GM23248 (cell line): ENCODE measurements around the gene JCAD. TPM values are rescaled to one million over a fixed set of nuclear protein-coding genes. Genes with fewer than 3 reads are reported as not detected.

ENCODE experiments used
- DNase-seq: peaks from one replicate; pipeline ENCODE4 v3.0.0-alpha.2; 2015
- H2AFZ ChIP-seq: fragments of 200-600 bp; sonication (generic); 2 replicates; pipeline ENCODE4 v1.6.1; 2016; ENCODE audit warnings: antibody characterized with exemption
- H3F3A ChIP-seq: fragments of 200-600 bp; sonication (generic); 2 replicates; pipeline ENCODE4 v1.6.1; 2016; ENCODE audit warnings: mild to moderate bottlenecking, antibody characterized with exemption, mixed run types; ENCODE audit not compliant: insufficient read depth
- H3K27ac ChIP-seq: fragments of 200-600 bp; sonication (generic); 2 replicates; pipeline ENCODE4 v1.5.1; 2016; ENCODE audit warnings: mild to moderate bottlenecking
- H3K27me3 ChIP-seq: fragments of 200-600 bp; sonication (generic); replicated peaks from 2 replicates; pipeline ENCODE4 v1.6.1; 2016; ENCODE audit warnings: mild to moderate bottlenecking; ENCODE audit not compliant: insufficient read depth
- H3K36me3 ChIP-seq: fragments of 200-600 bp; sonication (generic); 2 replicates; pipeline ENCODE4 v1.6.1; 2016; ENCODE audit warnings: low read depth, mild to moderate bottlenecking
- H3K4me1 ChIP-seq: fragments of 200-600 bp; sonication (generic); 2 replicates; pipeline ENCODE4 v1.6.1; 2016; ENCODE audit warnings: mild to moderate bottlenecking; ENCODE audit not compliant: insufficient read depth
- H3K4me2 ChIP-seq: fragments of 200-600 bp; sonication (generic); one replicate; pipeline ENCODE4 v1.6.1; 2016; ENCODE audit warnings: mild to moderate bottlenecking; ENCODE audit not compliant: unreplicated experiment
- H3K4me3 ChIP-seq: fragments of 200-600 bp; sonication (generic); 2 replicates; pipeline ENCODE4 v1.5.1; 2016; ENCODE audit warnings: mild to moderate bottlenecking
- H3K79me2 ChIP-seq: fragments of 200-600 bp; sonication (generic); 2 replicates; pipeline ENCODE4 v1.6.1; 2016; ENCODE audit warnings: mild to moderate bottlenecking; ENCODE audit not compliant: insufficient read depth
- H3K9ac ChIP-seq: fragments of 200-600 bp; sonication (generic); 2 replicates; pipeline ENCODE4 v1.6.1; 2016; ENCODE audit warnings: mild to moderate bottlenecking
- H3K9me2 ChIP-seq: fragments of 200-600 bp; sonication (generic); 2 replicates; pipeline ENCODE4 v1.6.1; 2016; ENCODE audit warnings: mixed run types, mild to moderate bottlenecking, moderate library complexity; ENCODE audit not compliant: insufficient read depth
- H3K9me3 ChIP-seq: fragments of 200-600 bp; sonication (generic); one replicate; pipeline ENCODE4 v1.6.1; 2017; ENCODE audit warnings: low read depth
- H4K20me1 ChIP-seq: fragments of 200-600 bp; sonication (generic); 2 replicates; pipeline ENCODE4 v1.6.0; 2016; ENCODE audit not compliant: insufficient read depth
- EZH2 ChIP-seq: fragments of 200-600 bp; sonication (generic); IDR thresholded peaks from 2 replicates; pipeline ENCODE4 v1.6.1; 2018; ENCODE audit warnings: antibody characterized with exemption, mild to moderate bottlenecking; ENCODE audit not compliant: insufficient read depth, poor library complexity, severe bottlenecking
- EZH2phosphoT487 ChIP-seq: fragments of 200-600 bp; sonication (generic); IDR thresholded peaks from 2 replicates; pipeline ENCODE4 v1.6.1; 2018; ENCODE audit warnings: antibody characterized with exemption, moderate library complexity, mild to moderate bottlenecking, low read depth; ENCODE audit not compliant: insufficient read depth
- WGBS, 2 experiments: methylation state at CpG; one replicate each; pipeline ENCODE4 v1.1.6; 2015 to 2017; ENCODE audit warnings: low lambda C conversion rate in 2 of 2, low coverage in 1 of 2; ENCODE audit errors: missing lambda C conversion rate in 2 of 2; 5-methylcytosine and 5-hydroxymethylcytosine counted together
- in situ Hi-C: fragments of 300-500 bp; cut with MboI; formaldehyde crosslinking; loops from 2 replicates; pipeline ENCODE4 v1.15.0; 2020
- polyA plus RNA-seq: library from polyadenylated mRNA; unstranded; fragments of >200 nt; fragmentation: Nextera tagmentation; extraction: Ambion mirVana; gene quantifications from 2 replicates; pipeline ENCODE4 v1.2.1, GENCODE V29; 2016
- total RNA-seq: library from RNA; depleted of rRNA; stranded (reverse); fragments of >200 nt; shearing (Covaris generic); gene quantifications from 2 replicates; pipeline ENCODE4 v1.2.3, GENCODE V29; 2014

Gene JCAD
- total and polyA plus RNA-seq, 2 experiments from 2014 or later, result 17.1 to 24.3 TPM

GRCh38 chr10:30043476-30044270 lies 15.7 kb downstream of the JCAD start:
- Histone ChIP-seq H3K27ac (no peak overlapping the region), H3F3A (no peaks in the 10 kb centered on the region), H3K4me2 (no peak overlapping the region), H4K20me1 (no peaks in the 10 kb centered on the region; the same call in 1 of the 2 replicates), H3K9me2 (no peaks in the 10 kb centered on the region), H3K9me3 (no peaks in the 10 kb centered on the region), H3K27me3 (no peaks in the 10 kb centered on the region), H3K4me3 (no peak overlapping the region), H3K4me1 (no peaks in the 10 kb centered on the region), H3K36me3 (peaks cover 17% of the 10 kb centered on the region; the same call in 1 of the 2 replicates), H2AFZ (no peak overlapping the region), H3K79me2 (peaks cover 46% of the 10 kb centered on the region), H3K9ac (no peak overlapping the region)
- 48 to 87% methylated on average over 5 of the region's 5 CpGs for WGBS, 2 experiments
- DNase-seq, result no peak
- TF ChIP-seq EZH2 (no peak), EZH2phosphoT487 (no peak)
- in situ Hi-C loops, result no loop called here

GRCh38 chr10:30042820-30043219 lies 16.6 kb downstream of the JCAD start:
- Histone ChIP-seq H3K36me3 (peaks cover 17% of the 10 kb centered on the region; the same call in 1 of the 2 replicates), H3K9me2 (no peaks in the 10 kb centered on the region), H3K27ac (no peak overlapping the region), H3K9me3 (no peaks in the 10 kb centered on the region), H3K4me3 (no peak overlapping the region), H3K9ac (no peak overlapping the region), H3F3A (no peaks in the 10 kb centered on the region), H3K27me3 (no peaks in the 10 kb centered on the region), H2AFZ (no peak overlapping the region), H3K79me2 (peaks cover 38% of the 10 kb centered on the region), H3K4me2 (no peak overlapping the region), H3K4me1 (no peaks in the 10 kb centered on the region), H4K20me1 (no peaks in the 10 kb centered on the region; the same call in 1 of the 2 replicates)
- 95 to 98% methylated on average over 3 of the region's 3 CpGs for WGBS, 2 experiments
- in situ Hi-C loops, result no loop called here
- no peak for TF ChIP-seq EZH2
- TF ChIP-seq EZH2phosphoT487, result no peak
- DNase-seq, result no peak

GRCh38 chr10:30041196-30042105 lies 17.9 kb downstream of the JCAD start:
- TF ChIP-seq EZH2phosphoT487 (no peak), EZH2 (no peak)

GRCh38 chr10:30040597-30040996 lies 18.8 kb downstream of the JCAD start:
- H3F3A ChIP-seq, result no peaks in the 10 kb centered on the region
- WGBS, 2 experiments, result 85 to 92% methylated on average over 8 of the region's 8 CpGs
- no peak overlapping the region for H3K4me2 ChIP-seq
- DNase-seq, result no peak
- no peak overlapping the region for H3K9ac ChIP-seq
- no peak overlapping the region for H2AFZ ChIP-seq
- H3K27me3 ChIP-seq, result no peaks in the 10 kb centered on the region
- no peaks in the 10 kb centered on the region; the same call in 1 of the 2 replicates for H4K20me1 ChIP-seq
- H3K4me3 ChIP-seq, result no peak overlapping the region
- peaks cover 4% of the 10 kb centered on the region; the same call in 1 of the 2 replicates for H3K36me3 ChIP-seq
- in situ Hi-C loops, result no loop called here
- no peaks in the 10 kb centered on the region for H3K4me1 ChIP-seq
- H3K9me2 ChIP-seq, result no peaks in the 10 kb centered on the region
- H3K27ac ChIP-seq, result no peak overlapping the region
- no peak for TF ChIP-seq EZH2phosphoT487
- no peak for TF ChIP-seq EZH2
- no peaks in the 10 kb centered on the region for H3K9me3 ChIP-seq
- H3K79me2 ChIP-seq, result peaks cover 23% of the 10 kb centered on the region

More at GRCh38 chr10:30041196-30042105, 17.9 kb downstream of the JCAD start:
- Histone ChIP-seq H3K9me3 (no peaks in the 10 kb centered on the region), H3K36me3 (peaks cover 13% of the 10 kb centered on the region; the same call in 1 of the 2 replicates), H2AFZ (no peak overlapping the region), H3F3A (no peaks in the 10 kb centered on the region), H3K79me2 (peaks cover 25% of the 10 kb centered on the region), H3K4me2 (no peak overlapping the region), H3K9ac (no peak overlapping the region), H3K4me3 (no peak overlapping the region), H3K4me1 (no peaks in the 10 kb centered on the region), H4K20me1 (no peaks in the 10 kb centered on the region; the same call in 1 of the 2 replicates), H3K27me3 (no peaks in the 10 kb centered on the region), H3K27ac (no peak overlapping the region), H3K9me2 (no peaks in the 10 kb centered on the region)
- no peak for DNase-seq
- WGBS, 2 experiments, result 81 to 83% methylated on average over 8 of the region's 8 CpGs
- in situ Hi-C loops, result no loop called here
